Femur (tissue), 1 donor: Measurements from ENCODE around the gene MYRIP.
"Not testable (repeated sequence)": the region's sequence is repeated elsewhere in the genome, so short reads cannot be mapped to it uniquely, and the experiment has no call there.

ENCODE experiments used
- DNase-seq: peaks from one replicate; pipeline ENCODE4 v3.0.0-alpha.2; 2017

Gene MYRIP

DNA sequence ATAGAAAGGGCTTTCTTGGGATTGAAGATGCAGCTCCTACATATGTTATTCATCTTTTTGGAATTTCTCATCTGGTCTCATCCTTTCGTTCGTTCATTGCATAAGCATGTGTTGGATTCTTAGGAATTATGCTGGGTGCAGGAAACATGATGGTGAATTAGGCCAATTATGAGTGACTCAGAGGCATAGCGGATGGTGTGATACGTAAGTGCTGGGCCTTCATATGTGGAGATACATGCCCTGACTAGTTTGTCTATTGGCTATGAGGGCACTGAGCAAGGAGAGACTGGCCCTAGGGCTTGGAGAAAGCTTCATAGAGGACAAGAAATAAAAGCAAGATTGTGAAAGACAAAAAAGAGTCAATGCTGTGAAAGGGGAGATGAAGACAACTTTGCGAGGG is 235.1 kb downstream of the MYRIP start:
- no peak for DNase-seq

DNA sequence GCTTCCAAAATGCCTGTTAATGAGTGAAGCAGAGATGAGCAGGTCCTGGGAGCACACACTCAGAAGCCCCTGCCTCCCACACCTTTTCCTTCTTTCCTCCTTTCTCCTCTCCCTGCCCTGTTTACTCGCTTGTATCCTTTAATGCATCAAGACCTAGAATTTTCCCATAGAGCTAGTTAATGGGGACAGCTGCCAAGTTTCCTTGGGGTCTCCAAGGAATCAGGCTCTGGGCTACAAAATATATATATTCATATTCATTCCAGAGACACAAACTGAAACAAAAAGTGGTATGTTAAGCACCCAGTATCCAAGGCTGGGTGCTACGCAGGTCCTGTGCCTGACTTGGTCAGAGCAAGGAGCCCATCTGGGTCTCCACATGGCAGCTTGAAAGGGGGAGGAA is 235.6 kb downstream of the MYRIP start:
- DNase-seq = no peak

- no peak for DNase-seq
Observed at GRCh38 chr3:40046149-40046548, 236.7 kb downstream of the MYRIP start.

GRCh38 chr3:40047406-40047805 is 238.0 kb downstream of the MYRIP start:
- no peak for DNase-seq

- no peak for DNase-seq
Observed at GRCh38 chr3:40053663-40054062, 244.3 kb downstream of the MYRIP start.

- DNase-seq = no peak
Observed at GRCh38 chr3:40054568-40055222, 245.3 kb downstream of the MYRIP start.

- no peak for DNase-seq
Observed at GRCh38 chr3:40055361-40055760, 246.0 kb downstream of the MYRIP start.

DNA sequence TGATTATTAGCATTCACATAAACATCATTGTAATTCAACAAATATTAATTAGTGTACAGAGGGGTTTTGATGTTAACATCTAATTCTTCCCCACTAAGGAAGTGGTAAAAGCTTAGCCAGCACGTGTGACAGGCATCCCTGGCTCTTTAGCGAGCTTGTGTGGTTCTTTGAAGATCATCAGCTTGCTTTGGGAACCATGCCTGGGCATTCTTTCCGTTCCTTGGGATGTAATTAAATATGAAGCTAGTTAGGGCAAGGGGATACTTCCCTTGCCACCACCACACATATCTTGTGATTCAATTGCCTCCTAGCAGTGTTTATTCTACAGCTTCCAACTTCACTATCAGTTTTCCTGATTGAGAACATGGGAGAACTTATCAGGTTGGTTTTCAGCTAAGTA is 246.5 kb downstream of the MYRIP start:
- no peak for DNase-seq

DNA sequence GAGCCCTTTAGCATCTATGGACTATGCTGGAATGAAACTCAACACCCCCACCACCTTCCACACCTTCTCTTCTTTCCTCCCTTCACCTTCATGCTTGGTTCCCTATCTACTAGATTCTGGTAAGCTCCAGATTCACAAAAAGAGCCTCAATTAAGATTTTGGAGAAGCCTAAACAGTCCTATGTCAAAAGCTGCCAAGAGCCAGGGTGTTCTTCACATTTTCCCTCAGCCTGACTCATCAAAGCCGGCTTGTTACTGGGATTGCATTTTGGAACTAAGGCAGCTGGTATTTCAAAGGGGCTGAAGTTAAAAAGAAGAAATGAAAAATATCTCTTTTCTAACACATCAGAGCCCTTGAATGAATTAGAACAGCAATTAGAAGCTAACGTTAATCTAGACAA is 247.7 kb downstream of the MYRIP start:
- no peak for DNase-seq

- no peak for DNase-seq
Observed at GRCh38 chr3:40057786-40058185, 248.4 kb downstream of the MYRIP start.

DNA sequence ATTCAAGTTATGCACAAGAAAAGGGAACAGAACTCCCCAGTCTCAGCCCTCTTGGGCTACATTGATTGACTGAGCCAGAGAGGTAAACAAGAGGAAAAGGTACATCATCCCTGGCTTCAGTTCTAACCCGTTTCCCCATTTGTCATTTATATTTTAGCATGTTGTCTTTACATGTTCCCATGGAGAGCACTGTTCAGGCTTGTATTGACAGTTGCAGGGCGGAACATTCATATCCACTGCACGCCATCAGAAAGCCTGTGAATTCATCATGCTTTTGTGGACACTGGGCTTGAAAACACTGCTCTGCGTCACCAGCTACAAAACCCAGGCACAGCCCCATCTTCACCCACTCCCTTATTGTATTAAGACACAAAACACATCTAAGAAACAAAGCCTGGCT is 259.2 kb downstream of the MYRIP start:
- DNase-seq = peak; percentile 36

DNA sequence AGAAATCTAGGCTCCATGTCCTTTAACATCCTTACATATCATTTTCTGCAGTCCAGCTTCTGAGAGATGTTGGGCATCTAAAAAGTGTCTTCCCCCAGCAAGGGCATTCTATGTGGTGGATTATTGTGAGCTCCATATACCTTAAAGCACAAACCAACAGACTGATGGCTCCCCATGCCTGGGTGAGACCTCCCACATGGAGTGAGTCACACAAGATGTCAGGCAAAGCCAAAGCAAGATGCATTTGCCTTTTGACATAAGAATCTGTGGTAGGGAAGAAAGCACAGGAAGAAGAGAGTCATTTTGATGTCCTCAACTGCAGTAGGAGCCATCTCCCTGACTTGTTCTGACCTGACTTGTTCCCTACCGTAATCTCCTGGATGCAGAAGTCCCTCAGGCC is 261.4 kb downstream of the MYRIP start:
- no peak for DNase-seq

DNA sequence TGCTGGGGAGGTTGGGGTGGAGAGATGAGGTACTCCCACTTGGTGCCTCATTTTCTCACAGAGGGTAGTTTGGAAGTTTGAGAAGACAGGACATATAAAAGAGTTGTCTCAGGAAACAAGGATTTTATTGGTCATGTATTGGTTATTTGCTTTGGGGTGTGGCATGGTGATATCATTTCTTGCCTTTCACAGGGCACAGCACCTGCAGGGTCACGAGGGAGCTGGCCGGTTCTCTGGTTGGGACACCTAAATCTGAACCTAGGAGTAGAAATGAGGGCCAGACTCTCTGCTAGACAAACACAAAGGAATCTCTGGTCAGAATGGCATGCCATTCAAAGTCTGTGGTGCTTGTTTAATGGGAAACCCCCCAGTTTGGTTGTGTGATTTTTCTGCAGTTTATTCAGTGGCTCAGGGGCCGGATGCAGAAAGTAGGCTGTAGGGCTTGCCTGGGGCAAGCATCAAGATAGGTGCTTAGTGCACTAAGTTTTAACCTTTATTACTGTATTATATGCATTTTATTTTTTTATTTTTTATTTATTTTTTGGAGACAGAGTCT is 262.4 kb downstream of the MYRIP start:
- DNase-seq = no peak

GRCh38 chr3:40073310-40074007 is 264.1 kb downstream of the MYRIP start:
- DNase-seq = no peak

DNA sequence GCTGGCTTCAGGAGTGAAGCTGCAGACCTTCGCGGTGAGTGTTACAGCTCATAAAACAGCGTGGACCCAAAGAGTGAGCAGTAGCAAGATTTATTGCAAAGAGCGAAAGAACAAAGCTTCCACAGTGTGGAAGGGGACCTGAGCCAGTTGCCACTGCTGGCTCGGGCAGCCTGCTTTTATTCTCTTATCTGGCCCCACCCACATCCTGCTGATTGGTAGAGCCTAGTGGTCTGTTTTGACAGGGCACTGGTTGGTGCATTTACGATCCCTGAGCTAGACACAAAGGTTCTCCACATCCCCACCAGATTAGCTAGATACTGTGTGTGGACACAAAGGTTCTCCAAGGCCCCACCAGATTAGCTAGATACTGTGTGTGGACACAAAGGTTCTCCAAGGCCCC is 267.7 kb downstream of the MYRIP start:
- DNase-seq = not testable (repeated sequence)

GRCh38 chr3:40077828-40078492 is 268.6 kb downstream of the MYRIP start:
- DNase-seq = not testable (repeated sequence)

GRCh38 chr3:40078590-40078989 is 269.2 kb downstream of the MYRIP start:
- DNase-seq = no peak

DNA sequence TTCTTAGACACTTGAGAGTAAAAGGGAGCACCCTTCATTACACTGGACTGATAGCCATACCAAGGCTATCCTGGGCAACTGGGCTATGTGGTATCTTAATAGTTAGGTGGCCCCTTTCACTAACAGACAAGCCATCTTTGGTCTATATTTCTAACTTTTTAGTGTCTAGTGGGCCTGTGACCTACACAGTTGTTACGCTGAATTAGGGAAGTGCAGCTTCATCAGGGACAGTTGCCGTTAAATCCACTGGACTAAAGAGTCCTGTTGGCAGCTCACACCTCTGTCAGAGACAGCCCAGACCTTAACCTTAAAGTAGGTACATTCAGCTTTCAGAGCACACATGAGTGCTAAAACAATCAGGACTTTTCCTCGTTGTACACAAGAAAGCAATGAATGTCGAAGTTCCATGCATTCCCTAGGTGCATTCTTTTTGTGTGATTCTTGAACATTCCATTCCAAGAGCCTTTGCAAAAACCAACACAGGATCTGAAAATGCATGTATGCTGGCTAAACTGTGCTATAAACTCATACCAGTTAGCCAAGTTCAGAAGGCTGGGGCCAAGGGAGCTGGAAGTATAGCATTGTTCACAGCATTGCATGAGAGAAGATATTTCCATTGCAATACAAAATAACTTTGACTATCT is 269.9 kb downstream of the MYRIP start:
- peak; percentile 66 for DNase-seq

- no peak for DNase-seq
Observed at GRCh38 chr3:40079847-40080240, 270.4 kb downstream of the MYRIP start.

- no peak for DNase-seq
Observed at GRCh38 chr3:40083066-40083465, 273.7 kb downstream of the MYRIP start.

DNA sequence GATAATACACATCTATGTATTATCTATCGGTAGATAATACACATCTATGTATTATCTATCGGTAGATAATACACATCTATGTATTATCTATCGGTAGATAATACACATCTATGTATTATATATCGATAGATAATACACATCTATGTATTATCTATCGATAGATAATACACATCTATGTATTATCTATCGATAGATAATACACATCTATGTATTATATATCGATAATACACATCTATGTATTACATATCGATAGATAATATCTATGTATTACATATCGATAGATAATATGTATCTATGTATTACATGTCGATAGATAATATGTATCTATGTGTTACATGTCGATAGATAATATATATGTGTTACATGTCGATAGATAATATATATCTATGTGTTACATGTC is 275.0 kb downstream of the MYRIP start:
- not testable (repeated sequence) for DNase-seq

DNA sequence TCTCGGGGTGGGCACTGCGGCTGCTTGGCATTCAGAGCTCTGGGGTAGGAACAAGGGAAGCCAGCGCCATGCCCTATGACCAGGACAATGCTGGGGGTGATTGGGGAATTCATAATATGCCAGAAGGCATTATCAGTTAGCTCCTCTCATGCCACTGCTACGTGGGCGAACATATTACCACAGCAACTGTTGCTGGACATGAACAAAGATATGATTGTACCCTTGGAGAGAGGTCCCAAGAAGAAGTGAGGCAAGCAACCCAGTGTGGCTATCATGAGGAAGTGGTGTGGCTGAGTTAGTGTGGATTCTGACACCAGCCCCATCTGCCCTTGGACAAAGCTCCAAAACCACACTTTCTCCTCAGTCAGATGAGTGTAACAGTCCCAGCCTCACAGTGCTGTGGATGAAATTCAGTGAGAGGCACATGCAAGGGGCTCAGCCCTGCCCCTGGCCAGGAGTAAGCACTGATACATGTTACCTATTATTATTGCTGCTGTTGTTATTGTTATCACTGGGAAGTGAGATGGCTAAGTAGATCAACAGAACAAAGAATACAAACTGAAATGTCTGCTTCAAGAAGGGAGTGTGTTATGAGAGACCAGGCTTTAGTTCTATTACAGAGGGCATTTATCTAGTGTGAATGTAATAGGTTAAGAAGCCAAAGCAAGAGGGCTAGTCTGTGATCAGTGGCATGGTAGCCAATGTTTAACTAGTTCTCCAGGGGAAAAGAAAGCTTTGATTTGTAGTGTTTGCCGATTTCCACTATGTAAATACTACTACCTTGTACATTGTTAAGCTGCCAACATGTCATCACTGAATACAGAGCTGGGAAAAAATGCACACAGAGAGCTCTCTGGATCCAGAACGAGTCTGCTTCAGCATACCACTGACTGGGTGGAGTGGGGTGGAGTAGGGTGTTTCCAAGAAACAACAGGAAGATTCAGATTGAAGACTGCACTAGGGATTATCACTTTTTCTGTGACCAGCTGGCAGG is 277.8 kb downstream of the MYRIP start:
- DNase-seq = no peak
